Transverse colon (tissue), 4 donors: ENCODE results near the gene ACTG1. TPM values are rescaled to one million over a fixed set of nuclear protein-coding genes. Genes with fewer than 3 reads are reported as not detected.

ENCODE experiments used
- DNase-seq: peaks from one replicate; pipeline ENCODE4 v3.0.0-alpha.2; 2019
- H3K27ac ChIP-seq, 4 donors: fragments of 200-600 bp; sonication (generic); 2 replicates each; pipeline ENCODE4 v1.5.1; 2016 to 2018; ENCODE audit warnings: inconsistent platforms in 4 of 4
- H3K27me3 ChIP-seq: fragments of 200-600 bp; sonication (generic); 2 replicates; pipeline ENCODE4 v1.5.1; 2017; ENCODE audit warnings: inconsistent platforms
- H3K36me3 ChIP-seq, 4 donors: fragments of 200-600 bp; sonication (generic); 2 replicates each; pipeline ENCODE4 v1.5.1; 2017 to 2019; ENCODE audit warnings: inconsistent platforms in 4 of 4
- H3K4me1 ChIP-seq, 4 donors: fragments of 200-600 bp; sonication (generic); 2 replicates each; pipeline ENCODE4 v1.5.1; 2017 to 2020; ENCODE audit warnings: inconsistent platforms in 4 of 4
- H3K4me3 ChIP-seq, 4 donors: fragments of 200-600 bp; sonication (generic); 1 replicate in 1 of 4; 2 replicates in 3 of 4; pipeline versions ENCODE4 v1.5.1 to v1.6.1; 2017 to 2019; ENCODE audit warnings: inconsistent platforms in 4 of 4
- H3K9me3 ChIP-seq, 2 donors: fragments of 200-600 bp; sonication (generic); 2 replicates each; pipeline ENCODE4 v1.5.1; 2017 to 2019; ENCODE audit warnings: inconsistent platforms in 2 of 2
- EP300 ChIP-seq: sonication (generic); formaldehyde crosslinking; IDR thresholded peaks from one replicate; pipeline ENCODE4 v1.6.1; 2017; ENCODE audit warnings: antibody characterized with exemption, low read depth
- POLR2A ChIP-seq: fragments of 450-650 bp; IDR thresholded peaks from one replicate; pipeline ENCODE4 v1.6.1; 2016; ENCODE audit warnings: antibody characterized with exemption, mild to moderate bottlenecking, moderate library complexity
- POLR2AphosphoS5 ChIP-seq, 3 donors: sonication (generic); formaldehyde crosslinking; IDR thresholded peaks; one replicate each; pipeline ENCODE4 v1.6.1; 2016; ENCODE audit warnings: antibody characterized with exemption in 3 of 3
- WGBS, 2 donors: methylation state at CpG; one replicate each; pipeline ENCODE4 v1.1.5; 2018; ENCODE audit warnings: low coverage in 1 of 2; 5-methylcytosine and 5-hydroxymethylcytosine counted together
- in situ Hi-C, 4 donors: fragments of 200-750 bp; cut with MboI; loops; one replicate each; pipeline versions ENCODE4 v1.15.0 to v1.15.1; 2017; ENCODE audit warnings: low sequenced_read_pairs in 3 of 4, low pct_ligation_motif_present in 1 of 4, low pct_unique_long_range_greater_than_20kb in 1 of 4
- intact Hi-C: fragments of 100-400 bp; cut with DNase I; formaldehyde crosslinking; loops from one replicate; pipeline ENCODE4 v1.15.1; 2023; ENCODE audit warnings: low total_unique reads
- total RNA-seq, 4 donors: library from RNA; depleted of rRNA; stranded (reverse); fragments of >200 nt; gene quantifications; one replicate each; pipeline ENCODE4 v1.1.0, GENCODE V29; 2016
- TF ChIP-seq, protein P1 (sequence below), 5 experiments: fragments of 200-600 bp in 3 of 5; fragments of 450-650 bp in 2 of 5; sonication (generic) in 3 of 5; IDR thresholded peaks; 1 replicate in 2 of 5; 2 replicates in 3 of 5; pipeline ENCODE4 v1.5.1; 2016 to 2017; ENCODE audit warnings: antibody characterized with exemption in 5 of 5, inconsistent platforms in 3 of 5, mild to moderate bottlenecking in 2 of 5, moderate library complexity in 1 of 5

ACTG1 gene
- total RNA-seq, 4 donors from 2014 or later = 2,099 to 4,882 (median 4,009) TPM

DNA sequence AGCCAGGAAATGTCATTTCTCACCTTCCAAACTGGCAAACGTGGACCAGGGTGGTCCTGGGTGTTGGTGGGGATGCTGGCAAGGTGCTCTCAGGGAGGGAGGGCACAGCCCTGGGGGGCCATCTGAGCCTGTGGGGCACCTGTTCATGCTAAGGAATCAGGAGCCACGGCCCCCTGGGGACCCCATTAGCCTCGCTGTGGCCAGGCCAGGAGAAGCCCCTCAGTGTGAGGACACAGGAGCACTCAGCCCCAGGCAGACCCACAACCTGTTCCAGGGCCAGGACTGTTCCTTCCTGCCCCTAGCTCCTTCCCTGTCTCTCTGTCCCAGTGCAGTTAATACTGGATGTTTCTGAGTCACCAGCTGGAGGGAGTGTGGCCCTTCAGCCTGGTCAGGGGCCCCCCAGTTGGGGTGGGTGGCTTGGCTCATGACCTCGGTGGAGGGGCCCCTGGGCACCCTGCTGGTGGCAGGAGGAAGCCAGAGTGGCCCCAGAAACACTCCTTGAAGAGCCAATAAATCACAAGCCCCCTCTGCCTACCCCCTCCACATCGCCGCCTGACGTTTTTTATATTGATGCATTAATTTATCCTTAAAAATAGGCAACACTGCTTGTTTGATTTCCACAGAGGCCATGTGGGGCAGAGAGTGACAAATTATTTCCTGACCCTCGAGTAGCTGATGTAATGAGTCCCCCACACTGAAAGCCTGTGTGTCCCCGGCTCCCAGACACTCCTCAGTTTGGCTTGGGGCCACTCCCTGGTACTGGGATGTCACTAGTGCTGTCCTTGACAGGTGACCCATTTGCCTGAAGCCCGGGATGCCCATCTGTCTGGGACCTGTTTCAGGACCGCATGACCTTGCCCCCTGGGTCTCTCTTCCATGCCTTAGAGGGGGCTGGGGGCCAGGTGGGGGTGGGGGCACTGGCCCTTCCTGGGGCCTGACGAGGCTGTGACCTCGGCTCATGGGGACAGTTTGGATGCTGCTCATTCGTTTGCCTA, 22.3 kb downstream of the ACTG1 start:
- Histone ChIP-seq H3K27ac (no peak overlapping the region), H3K4me3 (no peak overlapping the region), H3K4me1 (peaks cover 6 to 27% (median 14%) of the 10 kb centered on the region in 4 donors), H3K27me3 (no peaks in the 10 kb centered on the region), H3K9me3 (no peaks in the 10 kb centered on the region), H3K36me3 (no peaks in the 10 kb centered on the region)
- TF ChIP-seq POLR2A (no peak), POLR2AphosphoS5 (IDR thresholded peaks at IDR 0.05) (no peak), EP300 (no peak)
- TF ChIP-seq, protein P1, sequence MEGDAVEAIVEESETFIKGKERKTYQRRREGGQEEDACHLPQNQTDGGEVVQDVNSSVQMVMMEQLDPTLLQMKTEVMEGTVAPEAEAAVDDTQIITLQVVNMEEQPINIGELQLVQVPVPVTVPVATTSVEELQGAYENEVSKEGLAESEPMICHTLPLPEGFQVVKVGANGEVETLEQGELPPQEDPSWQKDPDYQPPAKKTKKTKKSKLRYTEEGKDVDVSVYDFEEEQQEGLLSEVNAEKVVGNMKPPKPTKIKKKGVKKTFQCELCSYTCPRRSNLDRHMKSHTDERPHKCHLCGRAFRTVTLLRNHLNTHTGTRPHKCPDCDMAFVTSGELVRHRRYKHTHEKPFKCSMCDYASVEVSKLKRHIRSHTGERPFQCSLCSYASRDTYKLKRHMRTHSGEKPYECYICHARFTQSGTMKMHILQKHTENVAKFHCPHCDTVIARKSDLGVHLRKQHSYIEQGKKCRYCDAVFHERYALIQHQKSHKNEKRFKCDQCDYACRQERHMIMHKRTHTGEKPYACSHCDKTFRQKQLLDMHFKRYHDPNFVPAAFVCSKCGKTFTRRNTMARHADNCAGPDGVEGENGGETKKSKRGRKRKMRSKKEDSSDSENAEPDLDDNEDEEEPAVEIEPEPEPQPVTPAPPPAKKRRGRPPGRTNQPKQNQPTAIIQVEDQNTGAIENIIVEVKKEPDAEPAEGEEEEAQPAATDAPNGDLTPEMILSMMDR (IDR thresholded peaks at IDR 0.05) = no peak
- intact Hi-C loops = no loop called here
- DNase-seq = no peak
- in situ Hi-C loops = loop anchor here in 3 of 4 donors (25.0 kb wide), 3 partner anchors 103 to 228 kb away; partner anchors contain the start of genes BAHCC1 (in 1 of the 3) and SLC38A10 (in 1 of the 3)
- 59 to 63% methylated on average over 6 to 12 of the region's 14 CpGs for WGBS, 2 donors

DNA sequence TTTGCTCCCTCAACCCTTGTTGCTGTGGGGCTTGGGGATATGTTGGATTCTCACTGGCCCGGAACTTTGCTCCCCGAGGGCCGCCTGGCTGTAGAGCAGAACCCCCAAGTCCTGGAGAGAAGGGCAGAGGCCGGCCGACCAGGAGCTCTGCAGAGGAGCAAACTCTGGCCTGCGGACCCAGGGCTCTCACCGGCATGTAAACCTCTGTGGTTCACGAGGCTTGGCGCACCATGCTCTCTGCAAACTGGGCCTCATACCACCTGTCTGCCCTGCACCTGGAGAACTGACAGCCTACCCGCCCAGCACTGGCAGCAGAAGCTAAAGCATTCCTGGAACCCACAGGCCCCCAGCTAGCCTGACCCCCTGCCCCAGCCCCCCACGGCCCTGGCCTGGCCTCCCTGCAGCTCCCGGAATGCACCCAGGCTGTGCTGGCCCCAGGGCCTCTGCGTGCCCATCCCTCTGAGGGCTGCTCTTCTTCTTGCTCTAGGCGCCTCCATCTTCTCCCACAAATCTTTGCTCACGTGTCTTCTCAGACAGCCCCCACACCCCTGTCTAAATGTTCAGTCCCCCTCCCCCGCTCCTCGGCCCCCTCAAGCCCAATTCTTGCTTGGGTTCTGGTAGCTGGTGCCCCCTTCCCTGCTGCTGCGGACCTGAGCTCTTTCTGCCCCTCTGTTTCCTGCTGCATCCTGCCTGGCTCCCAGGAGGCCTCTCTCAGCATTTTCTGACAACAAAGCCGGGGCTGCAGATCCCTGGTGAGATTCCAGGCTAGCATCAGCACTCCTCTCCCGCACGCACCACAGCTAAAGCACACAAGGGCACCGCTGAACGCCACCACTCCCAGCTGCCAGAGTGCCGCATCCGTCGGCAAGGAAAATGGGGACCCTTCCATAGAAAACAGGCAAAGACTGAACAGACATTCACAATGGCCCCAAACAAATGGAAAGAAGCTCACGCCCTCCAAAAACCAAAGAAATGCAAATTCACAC, 23.3 kb downstream of the ACTG1 start:
- 79% methylated on average over 23 of the region's 27 CpGs; no CpG with 5 or more reads in 1 of the 2 donors for WGBS, 2 donors
- no peaks in the 10 kb centered on the region for H3K36me3 ChIP-seq
- TF ChIP-seq POLR2A = no peak
- no peak for TF ChIP-seq EP300
- no peak for TF ChIP-seq POLR2AphosphoS5 (IDR thresholded peaks at IDR 0.05)
- TF ChIP-seq, protein P1 (IDR thresholded peaks at IDR 0.05) = no peak
- no peaks in the 10 kb centered on the region for H3K27me3 ChIP-seq
- peaks cover 11 to 32% (median 21%) of the 10 kb centered on the region in 4 donors for H3K4me1 ChIP-seq
- intact Hi-C loops (no loop called here), in situ Hi-C loops (loop anchor here in 3 of 4 donors (25.0 kb wide), 3 partner anchors 102 to 227 kb away; partner anchors contain the start of genes BAHCC1 (in 1 of the 3) and SLC38A10 (in 1 of the 3))
- no peak overlapping the region for H3K4me3 ChIP-seq
- no peak for DNase-seq
- no peak overlapping the region for H3K27ac ChIP-seq
- no peaks in the 10 kb centered on the region for H3K9me3 ChIP-seq

DNA sequence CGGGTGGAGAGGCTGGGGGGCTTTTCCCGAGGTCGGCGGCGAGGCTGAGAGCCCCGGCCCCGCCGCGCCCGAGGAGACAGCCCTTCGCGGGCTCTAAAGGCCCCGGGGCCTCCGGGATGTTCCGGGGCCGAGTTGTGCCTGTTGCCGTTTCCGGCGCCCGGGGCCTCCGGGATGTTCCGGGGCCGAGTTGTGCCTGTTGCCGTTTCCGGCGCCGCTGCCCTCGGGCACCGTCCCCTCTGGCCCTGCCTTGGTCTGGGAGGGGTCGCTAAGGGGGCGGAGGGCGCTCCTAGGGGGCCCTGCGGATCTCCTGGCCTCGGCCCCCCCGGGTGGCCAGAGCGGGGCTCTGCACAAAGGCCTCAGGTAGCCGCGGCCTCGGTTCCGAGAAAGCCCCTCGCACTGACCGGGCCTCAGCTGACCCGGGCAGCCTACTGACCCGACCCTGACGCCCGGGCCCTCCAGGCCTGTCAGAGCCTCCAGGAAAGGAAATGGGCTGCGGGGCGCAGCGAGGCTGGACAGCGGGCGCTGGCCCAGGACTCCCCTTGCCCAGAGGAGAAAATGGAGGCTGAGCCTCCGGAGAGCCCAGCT, 24.2 kb downstream of the ACTG1 start:
- 46% methylated on average over 15 of the region's 52 CpGs; no CpG with 5 or more reads in 1 of the 2 donors for WGBS, 2 donors
- Histone ChIP-seq H3K4me3 (peak overlapping the region; percentile 51 to 82 (median 68)), H3K27me3 (peaks cover 5% of the 10 kb centered on the region), H3K36me3 (no peaks in the 10 kb centered on the region), H3K4me1 (peaks cover 19 to 41% (median 29%) of the 10 kb centered on the region in 4 donors), H3K9me3 (no peaks in the 10 kb centered on the region), H3K27ac (peak overlapping the region; percentile 69 to 91 (median 80))
- intact Hi-C loops = no loop called here
- in situ Hi-C loops = loop anchor here in 3 of 4 donors (25.0 kb wide), 3 partner anchors 101 to 226 kb away; partner anchors contain the start of genes BAHCC1 (in 1 of the 3) and SLC38A10 (in 1 of the 3)
- DNase-seq = no peak
- TF ChIP-seq POLR2AphosphoS5 (IDR thresholded peaks at IDR 0.05) (no peak), EP300 (no peak), POLR2A (no peak)
- TF ChIP-seq, protein P1 (IDR thresholded peaks at IDR 0.05) = no peak
